GM21723 (cell line): ENCODE measurements around the gene MYH16.
"Not testable (repeated sequence)": the region's sequence is repeated elsewhere in the genome, so short reads cannot be mapped to it uniquely, and the experiment has no call there.

Experiments used
- ATAC-seq: cut with Tn5 transposase; IDR thresholded peaks from one replicate; pipeline ENCODE4 v1.9.1; 2021; ENCODE audit warnings: mild to moderate bottlenecking, moderate library complexity; ENCODE audit not compliant: unreplicated experiment

Gene MYH16

GRCh38 chr7:99272476-99273045 lies at the start of gene MYH16:
Gene MYH16, plus strand, starts transcription at chr7:99272839.
- ATAC-seq: no peak

- not testable (repeated sequence) for ATAC-seq
These were observed 48.3 kb upstream of the MYH16 start for GRCh38 chr7:99224263-99224898.

GRCh38 chr7:99224899-99225265 lies 47.8 kb upstream of the MYH16 start:
- ATAC-seq: no peak

- no peak for ATAC-seq
These were observed 43.4 kb upstream of the MYH16 start for GRCh38 chr7:99229234-99229633.

GRCh38 chr7:99232082-99232770 lies 40.4 kb upstream of the MYH16 start:
- ATAC-seq: no peak

GRCh38 chr7:99232955-99233354 lies 39.7 kb upstream of the MYH16 start:
- ATAC-seq: not testable (repeated sequence)

- no peak for ATAC-seq
These were observed 38.5 kb upstream of the MYH16 start for GRCh38 chr7:99234185-99234584.

- ATAC-seq: no peak
These were observed 36.7 kb upstream of the MYH16 start for GRCh38 chr7:99235925-99236324.

- ATAC-seq: not testable (repeated sequence)
These were observed 34.8 kb upstream of the MYH16 start for GRCh38 chr7:99237876-99238275.

GRCh38 chr7:99238558-99239341 lies 33.9 kb upstream of the MYH16 start:
- ATAC-seq: no peak

GRCh38 chr7:99242682-99243081 lies 30.0 kb upstream of the MYH16 start:
- ATAC-seq: no peak

GRCh38 chr7:99243751-99244337 lies 28.8 kb upstream of the MYH16 start:
- no peak for ATAC-seq

- no peak for ATAC-seq
These were observed 27.7 kb upstream of the MYH16 start for GRCh38 chr7:99244939-99245338.

- ATAC-seq: no peak
These were observed 24.1 kb upstream of the MYH16 start for GRCh38 chr7:99248391-99249095.

- ATAC-seq: no peak
These were observed 22.6 kb upstream of the MYH16 start for GRCh38 chr7:99249985-99250575.

- no peak for ATAC-seq
These were observed 20.3 kb upstream of the MYH16 start for GRCh38 chr7:99252166-99252895.

GRCh38 chr7:99253369-99253768 lies 19.3 kb upstream of the MYH16 start:
- no peak for ATAC-seq

- ATAC-seq: no peak
These were observed 18.2 kb upstream of the MYH16 start for GRCh38 chr7:99254390-99254789.

- ATAC-seq: no peak
These were observed 17.2 kb upstream of the MYH16 start for GRCh38 chr7:99255463-99255862.

- ATAC-seq: no peak
These were observed 15.6 kb upstream of the MYH16 start for GRCh38 chr7:99257065-99257464.
